SK-N-MC (cell line): ENCODE measurements around the gene TMEM205.

Source experiments
- EZH2 ChIP-seq: fragments of 200-600 bp; sonication (generic); IDR thresholded peaks from one replicate; pipeline ENCODE4 v1.6.1; 2017; ENCODE audit warnings: antibody characterized with exemption
- POLR2AphosphoS5 ChIP-seq: IDR thresholded peaks from 2 replicates; pipeline ENCODE4 v1.6.1; 2012; ENCODE audit warnings: mild to moderate bottlenecking, low read depth, low read length, borderline replicate concordance

DNA sequence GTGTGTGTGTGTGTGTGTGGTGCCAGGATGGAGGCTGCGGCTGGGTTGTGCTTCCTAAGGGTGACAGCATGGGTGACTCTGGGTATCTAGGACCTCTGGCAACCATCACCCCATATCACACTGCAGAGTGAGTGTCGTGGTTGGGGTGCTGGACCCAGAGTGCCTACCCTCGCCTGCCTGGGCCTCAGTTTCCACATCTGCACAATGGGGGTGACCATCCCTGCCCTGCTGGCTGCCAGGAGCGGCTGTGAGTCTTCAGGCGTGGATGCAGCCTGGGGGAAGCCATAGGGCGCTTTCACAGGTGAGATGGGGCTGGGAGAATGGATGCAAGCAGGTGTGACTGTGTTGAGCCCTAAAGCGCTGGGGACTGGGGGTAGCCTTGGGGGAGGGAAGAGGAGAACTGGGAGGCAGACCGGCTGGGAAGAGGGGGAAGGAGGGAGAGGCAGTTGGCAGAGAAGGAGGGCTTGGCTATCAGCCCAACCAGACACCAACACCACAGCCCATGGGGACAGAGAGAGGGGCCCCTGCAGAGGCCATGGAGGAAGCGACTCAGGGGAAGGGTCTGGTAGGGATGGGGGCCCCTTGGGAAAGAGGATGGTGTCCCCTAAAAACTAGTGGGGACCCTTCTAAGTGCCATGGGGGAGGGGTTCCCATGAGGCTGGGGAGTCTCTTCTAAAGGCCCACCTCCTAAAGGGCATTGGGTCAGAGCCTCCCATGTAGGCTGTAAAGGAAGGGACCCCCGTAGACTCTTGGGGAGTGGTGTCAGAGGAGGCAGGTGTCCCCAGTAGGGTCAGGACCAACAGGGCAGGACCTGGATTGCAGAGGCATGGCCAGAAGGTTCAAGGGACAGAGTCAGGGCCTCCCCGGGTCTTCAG lies 10.8 kb upstream of the TMEM205 start:
- TF ChIP-seq EZH2 (no peak), POLR2AphosphoS5 (no peak)
